ENCODE measurements around the gene CCDC195. TPM values are rescaled to one million over a fixed set of nuclear protein-coding genes. Genes with fewer than 3 reads are reported as not detected.
A peak's percentile ranks its signal among the peaks of the same experiment; 100 is the strongest.

Gene CCDC195
- total RNA-seq, 1 donor = not detected

DNA sequence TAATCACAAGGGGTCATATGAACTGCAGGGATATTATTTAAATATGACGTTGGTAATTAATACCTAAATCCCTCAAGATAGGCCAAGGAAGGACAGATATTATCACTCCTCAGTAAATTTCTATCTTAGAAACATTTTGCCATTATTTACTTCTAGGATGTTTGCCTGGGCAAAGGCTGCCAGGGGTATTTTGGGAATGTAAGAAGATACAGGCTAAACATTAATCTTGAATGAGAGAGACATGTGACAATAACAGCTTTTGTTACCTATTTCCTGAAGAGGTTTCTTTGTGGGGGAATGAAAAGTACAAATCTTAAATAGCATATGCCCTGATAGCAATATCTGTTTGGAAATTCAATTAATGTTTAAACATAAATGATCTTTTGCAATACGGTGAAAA is 756 bp upstream of the CCDC195 start:
- Histone ChIP-seq H3K9me3 (ENCODE audit: low read depth, low read length) (no peaks in the 10 kb centered on the region), H3K27ac (ENCODE audit: low read depth, low read length) (no peak overlapping the region), H3K79me2 (ENCODE audit: insufficient read depth, low read length) (no peaks in the 10 kb centered on the region), H4K20me1 (ENCODE audit: insufficient read depth, low read length) (no peaks in the 10 kb centered on the region), H3K27me3 (ENCODE audit: insufficient read depth, low read length) (no peaks in the 10 kb centered on the region), H3K36me3 (ENCODE audit: insufficient read depth, low read length) (no peaks in the 10 kb centered on the region), H2AFZ (ENCODE audit: low read length) (no peak overlapping the region), H3K4me2 (ENCODE audit: insufficient read depth, low read length) (no peak overlapping the region), H3K4me1 (ENCODE audit: insufficient read depth, low read length) (no peaks in the 10 kb centered on the region), H3K4me3 (ENCODE audit: insufficient read depth, low read length) (no peak overlapping the region)
- DNase-seq (ENCODE audit: insufficient read length, low spot score, missing footprints) = no peak
- TF ChIP-seq, protein P1, sequence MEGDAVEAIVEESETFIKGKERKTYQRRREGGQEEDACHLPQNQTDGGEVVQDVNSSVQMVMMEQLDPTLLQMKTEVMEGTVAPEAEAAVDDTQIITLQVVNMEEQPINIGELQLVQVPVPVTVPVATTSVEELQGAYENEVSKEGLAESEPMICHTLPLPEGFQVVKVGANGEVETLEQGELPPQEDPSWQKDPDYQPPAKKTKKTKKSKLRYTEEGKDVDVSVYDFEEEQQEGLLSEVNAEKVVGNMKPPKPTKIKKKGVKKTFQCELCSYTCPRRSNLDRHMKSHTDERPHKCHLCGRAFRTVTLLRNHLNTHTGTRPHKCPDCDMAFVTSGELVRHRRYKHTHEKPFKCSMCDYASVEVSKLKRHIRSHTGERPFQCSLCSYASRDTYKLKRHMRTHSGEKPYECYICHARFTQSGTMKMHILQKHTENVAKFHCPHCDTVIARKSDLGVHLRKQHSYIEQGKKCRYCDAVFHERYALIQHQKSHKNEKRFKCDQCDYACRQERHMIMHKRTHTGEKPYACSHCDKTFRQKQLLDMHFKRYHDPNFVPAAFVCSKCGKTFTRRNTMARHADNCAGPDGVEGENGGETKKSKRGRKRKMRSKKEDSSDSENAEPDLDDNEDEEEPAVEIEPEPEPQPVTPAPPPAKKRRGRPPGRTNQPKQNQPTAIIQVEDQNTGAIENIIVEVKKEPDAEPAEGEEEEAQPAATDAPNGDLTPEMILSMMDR (IDR thresholded peaks at IDR 0.05; ENCODE audit: extremely low read depth, low read depth, low read length) = no peak

DNA sequence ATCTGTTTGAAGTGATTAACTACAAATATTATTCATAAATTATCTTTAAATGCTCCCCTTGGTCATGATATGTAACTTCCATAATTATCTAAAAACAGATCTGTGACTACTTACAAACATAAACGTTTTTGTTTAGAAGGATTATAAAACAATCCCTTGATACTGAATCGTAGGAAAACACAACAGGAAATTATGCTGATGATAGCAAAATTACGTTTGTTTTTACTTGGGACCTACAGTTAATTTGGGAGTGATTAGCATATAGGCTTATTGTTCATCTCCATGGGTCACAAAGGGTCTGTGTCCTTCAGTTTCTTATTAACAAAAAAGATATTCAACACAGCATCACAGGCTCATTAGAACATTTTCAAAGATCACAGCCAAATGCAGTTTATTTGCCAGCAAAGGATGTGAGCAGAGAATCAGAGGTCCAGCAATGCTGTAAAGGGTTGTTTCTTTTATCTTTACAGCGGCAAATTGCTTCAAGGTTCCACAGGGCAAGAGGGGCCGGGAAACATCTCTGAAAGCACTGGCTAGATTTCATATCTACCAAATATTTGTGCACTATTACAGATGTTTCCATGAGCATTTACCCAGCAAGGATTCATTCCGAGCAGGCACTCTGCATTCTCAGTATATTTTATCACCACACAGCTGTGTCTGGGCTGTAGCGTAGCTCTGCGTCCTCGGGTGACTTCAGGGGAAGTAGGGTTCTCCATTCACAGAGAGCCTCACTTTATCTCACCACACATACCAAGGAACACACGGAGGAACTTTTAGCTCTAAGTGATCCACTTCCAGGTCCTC is 4.1 kb downstream of the CCDC195 start:
- Histone ChIP-seq H3K27ac (ENCODE audit: low read depth, low read length) (no peak overlapping the region), H3K4me2 (ENCODE audit: insufficient read depth, low read length) (no peak overlapping the region), H3K9me3 (ENCODE audit: low read depth, low read length) (no peaks in the 10 kb centered on the region), H3K79me2 (ENCODE audit: insufficient read depth, low read length) (no peaks in the 10 kb centered on the region), H3K27me3 (ENCODE audit: insufficient read depth, low read length) (no peaks in the 10 kb centered on the region), H2AFZ (ENCODE audit: low read length) (no peak overlapping the region), H3K4me3 (ENCODE audit: insufficient read depth, low read length) (no peak overlapping the region), H3K4me1 (ENCODE audit: insufficient read depth, low read length) (no peaks in the 10 kb centered on the region), H4K20me1 (ENCODE audit: insufficient read depth, low read length) (no peaks in the 10 kb centered on the region), H3K36me3 (ENCODE audit: insufficient read depth, low read length) (no peaks in the 10 kb centered on the region)
- peak; percentile 73 for DNase-seq (ENCODE audit: insufficient read length, low spot score, missing footprints)
- TF ChIP-seq, protein P1 (IDR thresholded peaks at IDR 0.05; ENCODE audit: extremely low read depth, low read depth, low read length) = no peak

DNA sequence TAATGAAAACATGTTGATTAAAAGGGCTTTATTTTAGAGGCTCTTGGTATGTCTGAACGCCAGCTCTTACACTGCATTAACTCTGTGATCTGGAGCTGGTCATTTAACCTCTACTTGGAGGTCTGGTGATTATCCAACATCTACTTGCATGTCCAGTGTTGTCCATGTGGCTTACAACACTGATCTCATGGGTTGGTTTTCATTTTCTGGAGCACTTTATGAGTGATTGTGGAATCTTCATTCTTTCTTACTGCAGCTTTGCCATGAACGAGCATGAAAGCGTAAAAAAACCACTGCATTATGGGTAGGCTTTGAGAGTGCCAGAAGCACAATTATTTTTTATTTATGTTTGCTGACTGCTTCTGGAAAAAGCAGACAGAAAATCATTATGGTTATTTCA is 4.8 kb downstream of the CCDC195 start:
- Histone ChIP-seq H2AFZ (ENCODE audit: low read length) (no peak overlapping the region), H3K4me2 (ENCODE audit: insufficient read depth, low read length) (no peak overlapping the region), H3K36me3 (ENCODE audit: insufficient read depth, low read length) (no peaks in the 10 kb centered on the region), H3K9me3 (ENCODE audit: low read depth, low read length) (no peaks in the 10 kb centered on the region), H3K79me2 (ENCODE audit: insufficient read depth, low read length) (no peaks in the 10 kb centered on the region), H3K27me3 (ENCODE audit: insufficient read depth, low read length) (no peaks in the 10 kb centered on the region), H3K4me3 (ENCODE audit: insufficient read depth, low read length) (no peak overlapping the region), H4K20me1 (ENCODE audit: insufficient read depth, low read length) (no peaks in the 10 kb centered on the region), H3K4me1 (ENCODE audit: insufficient read depth, low read length) (no peaks in the 10 kb centered on the region), H3K27ac (ENCODE audit: low read depth, low read length) (no peak overlapping the region)
- no peak for DNase-seq (ENCODE audit: insufficient read length, low spot score, missing footprints)
- TF ChIP-seq, protein P1 (IDR thresholded peaks at IDR 0.05; ENCODE audit: extremely low read depth, low read depth, low read length) = no peak

DNA sequence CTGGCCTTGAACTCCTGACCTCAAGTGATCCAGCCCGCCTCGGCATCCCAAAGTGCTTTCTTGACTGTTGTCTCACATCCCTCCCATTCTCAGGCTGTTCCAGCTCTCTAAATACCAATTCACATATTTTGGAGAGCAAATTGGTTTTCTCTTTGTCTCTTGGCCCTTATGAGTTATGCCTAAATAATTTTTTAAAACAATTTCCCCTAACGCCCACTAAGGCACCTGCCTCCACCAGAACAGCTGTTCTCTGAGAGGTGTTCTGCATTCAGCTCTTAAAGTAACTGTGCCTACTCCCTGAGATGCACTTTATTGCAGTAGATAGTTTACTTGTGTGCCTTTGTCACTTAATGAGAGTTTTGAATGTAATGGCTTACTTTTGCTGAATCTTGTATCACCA is 6.9 kb downstream of the CCDC195 start:
- no peak overlapping the region for H3K4me3 ChIP-seq (ENCODE audit: insufficient read depth, low read length)
- no peaks in the 10 kb centered on the region for H4K20me1 ChIP-seq (ENCODE audit: insufficient read depth, low read length)
- H2AFZ ChIP-seq (ENCODE audit: low read length) = no peak overlapping the region
- no peaks in the 10 kb centered on the region for H3K4me1 ChIP-seq (ENCODE audit: insufficient read depth, low read length)
- no peaks in the 10 kb centered on the region for H3K36me3 ChIP-seq (ENCODE audit: insufficient read depth, low read length)
- H3K9me3 ChIP-seq (ENCODE audit: low read depth, low read length) = no peaks in the 10 kb centered on the region
- TF ChIP-seq, protein P1 (IDR thresholded peaks at IDR 0.05; ENCODE audit: extremely low read depth, low read depth, low read length) = no peak
- H3K27ac ChIP-seq (ENCODE audit: low read depth, low read length) = no peak overlapping the region
- no peak for DNase-seq (ENCODE audit: insufficient read length, low spot score, missing footprints)
- no peak overlapping the region for H3K4me2 ChIP-seq (ENCODE audit: insufficient read depth, low read length)
- H3K27me3 ChIP-seq (ENCODE audit: insufficient read depth, low read length) = no peaks in the 10 kb centered on the region
- no peaks in the 10 kb centered on the region for H3K79me2 ChIP-seq (ENCODE audit: insufficient read depth, low read length)
